NCI-H526 (cell line): ENCODE results near the gene SLC2A2.
A peak's percentile ranks its signal among the peaks of the same experiment; 100 is the strongest.
"Not testable (repeated sequence)": the region's sequence is repeated elsewhere in the genome, so short reads cannot be mapped to it uniquely, and the experiment has no call there.

Source experiments
- DNase-seq, 2 experiments: peaks; one replicate each; lab custom pipeline; 2025; lab: John Stamatoyannopoulos, UW

Gene SLC2A2

DNA sequence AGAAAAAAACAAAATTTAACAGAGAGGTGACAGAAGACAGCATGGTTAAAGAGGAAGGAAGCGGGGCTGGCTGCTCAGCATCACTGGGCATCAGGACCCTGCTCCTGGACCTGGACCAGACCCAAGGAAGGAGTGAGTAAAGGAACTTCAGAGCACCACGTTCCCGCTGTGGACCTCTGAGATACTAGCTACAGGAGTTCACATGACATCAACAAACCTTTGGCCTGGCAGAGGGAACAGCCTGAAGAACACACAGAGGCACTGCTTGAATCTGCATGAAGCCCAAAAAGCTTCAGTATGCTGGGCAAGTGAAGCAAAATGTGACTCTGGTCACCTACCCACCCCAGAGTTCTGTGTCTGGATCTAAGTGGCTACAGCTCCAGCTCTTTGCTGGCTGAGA lies 38.1 kb downstream of the SLC2A2 start:
- no peak for DNase-seq

- DNase-seq = no peak
These were observed 41.2 kb downstream of the SLC2A2 start for GRCh38 chr3:170985304-170985703.

- no peak for DNase-seq
These were observed 43.8 kb downstream of the SLC2A2 start for GRCh38 chr3:170982733-170983132.

GRCh38 chr3:170980399-170980798 lies 46.1 kb downstream of the SLC2A2 start:
- DNase-seq = no peak

GRCh38 chr3:170977949-170978745 lies 48.4 kb downstream of the SLC2A2 start:
- no peak for DNase-seq

GRCh38 chr3:170976190-170976519 lies 50.4 kb downstream of the SLC2A2 start:
- DNase-seq = no peak

GRCh38 chr3:170975283-170976189 lies 51.0 kb downstream of the SLC2A2 start:
- no peak for DNase-seq

DNA sequence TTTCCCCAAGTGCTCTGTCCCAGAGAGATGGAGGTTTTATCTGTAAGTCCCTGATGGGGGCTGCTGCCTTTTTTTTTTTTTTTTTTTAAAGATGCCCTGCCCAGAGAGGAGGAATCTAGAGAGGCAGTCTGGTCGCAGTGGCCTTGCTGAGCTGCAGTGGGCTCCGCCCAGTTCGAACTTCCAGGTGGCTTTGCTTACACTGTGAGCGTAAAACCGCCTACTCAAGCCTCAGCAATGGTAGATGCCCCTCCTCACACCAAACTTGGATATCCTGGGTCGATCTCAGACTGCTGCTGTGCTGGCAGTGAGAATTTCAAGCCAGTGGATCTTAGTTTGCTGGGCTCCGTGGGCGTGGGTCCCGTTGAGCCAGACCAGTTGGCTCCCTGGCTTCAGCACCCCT lies 51.6 kb downstream of the SLC2A2 start:
- no peak for DNase-seq

DNA sequence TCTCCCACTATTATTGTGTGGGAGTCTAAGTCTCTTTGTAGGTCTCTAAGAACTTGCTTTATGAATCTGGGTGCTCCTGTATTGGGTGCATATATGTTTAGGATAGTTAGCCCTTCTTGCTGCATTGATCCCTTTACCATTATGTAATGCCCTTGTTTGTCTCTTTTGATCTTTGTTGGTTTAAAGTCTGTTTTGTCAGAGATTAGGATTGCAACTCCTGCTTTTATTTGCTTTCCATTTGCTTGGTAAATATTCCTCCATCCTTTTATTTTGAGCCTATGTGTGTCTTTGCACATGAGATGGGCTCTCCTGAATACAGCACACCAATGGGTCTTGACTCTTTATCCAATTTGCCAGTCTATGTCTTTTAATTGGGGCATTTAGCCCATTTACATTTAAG lies 53.6 kb downstream of the SLC2A2 start:
- not testable (repeated sequence) for DNase-seq

DNA sequence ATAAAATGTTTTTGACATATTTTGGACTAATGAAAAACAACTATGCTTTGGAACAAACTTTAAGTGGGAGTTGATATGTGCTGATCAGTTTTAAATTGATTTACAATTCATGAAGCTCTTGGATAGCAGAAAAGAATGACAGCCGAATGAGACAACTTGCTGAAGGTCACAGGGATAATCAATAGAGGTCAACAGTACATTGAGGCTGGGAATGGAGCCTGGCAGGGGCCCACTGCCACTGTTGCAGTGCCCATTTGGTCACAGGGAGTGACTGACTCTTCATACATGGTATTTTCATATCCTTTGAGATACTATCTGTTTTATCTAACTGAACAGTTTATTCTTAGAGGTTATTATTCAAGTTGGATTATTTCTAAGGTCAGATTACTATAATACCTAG lies 59.4 kb downstream of the SLC2A2 start:
- DNase-seq = no peak

DNA sequence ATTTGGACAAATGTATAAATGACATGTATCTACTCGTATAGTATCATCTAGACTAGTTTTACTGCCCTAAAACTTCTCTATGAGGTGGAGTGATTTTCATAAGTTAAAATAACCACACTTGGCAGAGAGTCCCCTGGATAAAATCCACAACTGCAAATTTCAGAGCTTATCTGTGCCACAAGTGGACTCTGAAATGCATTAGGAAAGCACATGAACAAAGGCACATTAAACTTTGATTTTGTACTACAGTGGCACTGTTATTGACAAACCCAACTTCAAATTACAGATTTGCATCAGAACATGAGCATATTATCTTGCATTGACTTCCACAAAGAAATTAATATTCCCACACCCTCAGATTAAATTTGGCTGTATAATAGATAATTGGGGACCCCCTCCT lies 60.0 kb downstream of the SLC2A2 start:
- DNase-seq = no peak

DNA sequence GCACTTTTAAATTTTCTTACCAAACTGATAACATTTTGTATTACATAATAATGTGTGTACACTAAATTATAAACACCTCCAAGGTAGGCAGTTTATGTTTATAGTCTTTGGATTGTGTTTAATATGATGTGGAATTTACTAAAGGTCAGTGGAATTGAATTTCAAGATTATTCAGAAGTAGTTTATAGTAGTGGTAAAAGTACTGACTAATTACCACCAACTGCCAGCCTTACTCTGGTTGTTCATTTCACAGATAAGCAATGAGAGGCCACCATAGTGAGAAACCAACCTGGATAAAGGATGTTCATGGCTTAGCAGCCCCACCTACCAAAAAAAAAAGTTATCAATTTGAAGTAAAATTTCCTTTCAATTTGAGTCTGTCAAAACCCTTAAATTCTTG lies 64.1 kb downstream of the SLC2A2 start:
- DNase-seq = no peak

DNA sequence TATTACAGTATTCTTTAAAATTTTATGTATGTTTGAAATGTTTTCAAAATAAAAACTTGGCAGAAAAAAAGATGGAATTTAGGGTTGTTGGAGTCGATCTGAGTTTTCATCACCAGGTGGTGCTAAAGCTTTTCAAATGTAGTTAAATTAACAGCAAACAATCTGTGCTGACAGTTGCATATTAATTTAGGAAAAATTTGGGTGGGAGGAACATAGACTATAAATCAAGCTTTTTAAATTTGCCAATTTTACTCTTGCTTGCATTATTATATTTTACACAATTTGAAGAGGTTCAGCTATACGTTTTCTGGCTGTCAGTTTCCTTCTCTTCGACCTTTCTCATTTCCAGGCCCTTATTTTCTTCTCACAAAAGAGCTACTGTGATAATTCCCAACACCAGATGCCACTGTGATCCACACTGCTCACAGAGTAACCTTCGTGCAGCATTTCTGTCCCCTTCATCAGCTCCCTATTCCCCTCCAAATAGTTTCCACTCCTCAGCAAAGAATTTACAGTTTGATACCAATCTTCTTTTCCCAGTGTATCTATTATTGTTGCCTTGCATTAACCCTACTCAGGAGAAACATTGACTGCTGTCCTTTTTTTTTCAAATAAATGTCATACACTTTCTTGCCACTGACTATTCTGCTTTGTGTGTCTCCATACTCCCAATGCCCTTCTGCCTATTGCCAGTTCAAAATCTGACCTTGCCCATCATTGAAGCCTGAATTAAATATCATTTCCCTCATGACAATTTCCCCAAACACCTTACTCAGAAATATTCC lies 64.7 kb downstream of the SLC2A2 start:
- DNase-seq = peak in 1 of 2 experiments; percentile 61

GRCh38 chr3:170959457-170959856 lies 67.1 kb downstream of the SLC2A2 start:
- DNase-seq = no peak

- no peak for DNase-seq
These were observed 69.9 kb downstream of the SLC2A2 start for GRCh38 chr3:170956647-170957046.

DNA sequence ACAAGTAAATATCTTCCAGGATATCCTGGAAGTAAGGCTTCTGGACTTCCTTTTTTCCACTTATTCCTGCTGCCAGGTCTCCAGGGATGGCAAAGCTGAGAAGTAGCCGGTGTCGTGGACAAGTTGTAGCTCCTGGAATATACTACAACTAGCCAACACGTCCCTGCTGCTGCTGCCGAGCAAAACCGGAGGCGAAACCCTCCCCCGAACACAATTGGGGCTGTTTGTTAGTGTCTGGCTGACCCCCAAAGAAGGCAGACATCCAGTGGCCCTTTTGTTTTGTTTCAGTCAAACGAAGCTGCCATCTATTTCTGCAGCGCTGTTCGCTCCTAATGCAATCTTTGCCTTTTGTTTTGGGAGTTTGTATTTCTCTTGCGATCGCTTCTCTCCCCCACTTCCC lies 72.8 kb downstream of the SLC2A2 start:
- no peak for DNase-seq

DNA sequence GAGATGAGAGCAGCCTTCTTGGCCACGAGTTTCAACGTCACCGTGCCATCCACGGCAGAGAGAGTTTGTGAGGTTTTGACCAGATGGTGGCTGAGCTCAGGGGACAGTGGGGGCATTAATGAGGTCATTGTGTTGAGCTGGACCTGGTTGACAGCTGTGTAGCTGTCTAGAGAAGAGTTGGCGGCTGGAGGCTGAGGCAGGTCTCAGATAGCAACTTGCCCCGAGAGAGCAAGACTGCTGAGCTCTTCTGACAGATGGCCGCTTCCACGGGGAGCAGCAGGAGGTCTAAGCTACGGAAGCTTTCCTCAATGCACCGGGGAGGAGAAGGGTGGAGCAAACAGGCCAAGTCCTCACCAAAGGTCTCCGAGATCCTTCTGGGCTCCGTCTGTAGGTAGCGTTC lies 73.3 kb downstream of the SLC2A2 start:
- no peak for DNase-seq

- no peak for DNase-seq
These were observed 77.3 kb downstream of the SLC2A2 start for GRCh38 chr3:170949211-170949610.

DNA sequence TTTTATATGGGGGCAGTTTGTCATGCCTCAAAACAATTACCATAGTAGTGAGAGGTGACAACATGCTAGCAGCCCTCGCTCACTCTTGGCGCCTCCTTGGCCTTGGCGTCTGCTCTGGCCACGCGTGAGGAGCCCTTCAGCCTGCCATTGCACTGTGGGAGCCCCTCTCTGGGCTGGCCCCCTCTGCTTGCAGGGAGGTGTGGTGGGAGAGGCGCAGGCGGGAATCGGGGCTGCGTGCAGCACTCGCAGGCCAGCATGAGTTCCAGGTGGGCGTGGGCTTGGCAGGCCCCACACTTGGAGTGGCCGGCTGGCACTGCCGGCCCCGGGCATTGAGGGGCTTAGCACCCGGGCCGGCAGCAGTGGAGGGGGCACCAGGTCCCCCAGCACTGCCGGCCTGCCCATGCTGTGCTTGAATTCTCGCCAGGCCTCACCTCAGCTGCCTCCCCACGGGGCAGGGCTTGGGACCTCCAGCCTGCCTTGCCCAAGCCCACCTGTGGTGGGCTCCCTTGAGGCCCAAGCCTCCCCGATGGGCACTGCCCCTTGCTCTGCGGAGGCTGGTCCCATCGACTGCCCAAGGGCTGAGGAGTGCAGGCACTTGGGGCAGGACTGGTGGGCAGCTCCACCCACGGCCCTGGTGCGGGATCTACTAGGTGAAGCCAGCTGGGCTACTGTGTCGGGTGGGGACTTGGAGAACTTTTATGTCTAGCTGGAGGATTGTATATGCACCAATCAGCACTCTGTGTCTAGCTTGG lies 79.3 kb downstream of the SLC2A2 start:
- no peak for DNase-seq
